ENCODE data around the gene FAM227B. TPM values are rescaled to one million over a fixed set of nuclear protein-coding genes. Genes with fewer than 3 reads are reported as not detected.
"Not testable (repeated sequence)": the region's sequence is repeated elsewhere in the genome, so short reads cannot be mapped to it uniquely, and the experiment has no call there.

FAM227B gene
- total RNA-seq, 1 donor from 2014 or later: 5.8 TPM

GRCh38 chr15:49490966-49491365, 129.7 kb downstream of the FAM227B start:
- no peak for TF ChIP-seq CTCF (IDR thresholded peaks at IDR 0.05; ENCODE audit: insufficient read depth, low read length, poor library complexity, severe bottlenecking)
- no peak for DNase-seq (ENCODE audit: low read depth)
- no peaks in the 10 kb centered on the region for H3K27me3 ChIP-seq (ENCODE audit: control insufficient read depth, insufficient read depth, low read length)
- H3K4me3 ChIP-seq (ENCODE audit: low read depth, low read length): no peak overlapping the region
- no peaks in the 10 kb centered on the region for H3K36me3 ChIP-seq (ENCODE audit: control insufficient read depth, insufficient read depth, low read length)

GRCh38 chr15:49485401-49485800, 135.2 kb downstream of the FAM227B start:
- not testable (repeated sequence) for DNase-seq (ENCODE audit: low read depth); H3K36me3 ChIP-seq (ENCODE audit: control insufficient read depth, insufficient read depth, low read length); H3K27me3 ChIP-seq (ENCODE audit: control insufficient read depth, insufficient read depth, low read length); H3K4me3 ChIP-seq (ENCODE audit: low read depth, low read length)

- not testable (repeated sequence) for H3K36me3 ChIP-seq (ENCODE audit: control insufficient read depth, insufficient read depth, low read length); DNase-seq (ENCODE audit: low read depth); H3K27me3 ChIP-seq (ENCODE audit: control insufficient read depth, insufficient read depth, low read length); H3K4me3 ChIP-seq (ENCODE audit: low read depth, low read length)
These were observed 141.6 kb downstream of the FAM227B start for GRCh38 chr15:49478982-49479381.

DNA sequence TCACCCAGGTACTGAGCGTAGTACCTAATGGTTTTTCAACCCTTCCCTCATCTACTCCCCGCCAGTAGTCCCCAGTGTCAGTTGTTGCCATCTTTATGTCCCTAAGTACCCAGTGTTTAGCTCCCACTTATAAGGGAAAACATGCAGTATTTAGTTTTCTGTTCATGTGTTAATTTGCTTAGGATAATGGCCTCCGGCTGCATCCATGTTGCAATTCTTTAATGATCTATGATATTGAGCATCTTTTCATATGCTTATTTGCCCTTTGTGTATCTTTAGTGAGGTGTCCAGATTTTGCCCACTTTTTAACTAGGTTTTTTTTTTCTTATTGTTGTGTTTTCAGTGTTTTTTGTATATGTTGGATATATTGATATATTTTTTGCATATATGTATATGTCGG, 142.6 kb downstream of the FAM227B start:
- not testable (repeated sequence) for H3K27me3 ChIP-seq (ENCODE audit: control insufficient read depth, insufficient read depth, low read length); DNase-seq (ENCODE audit: low read depth); H3K36me3 ChIP-seq (ENCODE audit: control insufficient read depth, insufficient read depth, low read length); H3K4me3 ChIP-seq (ENCODE audit: low read depth, low read length)

DNA sequence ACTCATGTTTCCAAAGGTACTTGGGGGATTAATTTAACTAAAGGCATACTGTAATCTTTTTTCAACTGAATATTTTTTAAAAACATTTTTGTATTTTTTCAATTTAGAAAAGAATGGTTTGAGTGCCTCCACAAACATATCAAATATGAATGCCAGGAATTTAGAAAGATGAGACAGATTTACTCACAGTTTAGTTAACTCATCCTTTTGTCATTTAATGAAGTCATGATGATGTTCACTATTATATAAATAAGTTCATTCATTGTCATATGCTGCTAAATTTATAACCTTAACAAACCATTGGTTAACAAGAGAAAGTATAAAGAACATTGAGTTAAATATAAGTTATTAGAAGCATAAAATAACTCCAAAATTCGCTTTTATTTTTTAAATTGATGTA, 147.6 kb downstream of the FAM227B start:
- no peaks in the 10 kb centered on the region for H3K27me3 ChIP-seq (ENCODE audit: control insufficient read depth, insufficient read depth, low read length)
- no peaks in the 10 kb centered on the region for H3K36me3 ChIP-seq (ENCODE audit: control insufficient read depth, insufficient read depth, low read length)
- H3K4me3 ChIP-seq (ENCODE audit: low read depth, low read length): no peak overlapping the region
- DNase-seq (ENCODE audit: low read depth): no peak
- no peak for TF ChIP-seq CTCF (IDR thresholded peaks at IDR 0.05; ENCODE audit: insufficient read depth, low read length, poor library complexity, severe bottlenecking)

- no peak overlapping the region for H3K4me3 ChIP-seq (ENCODE audit: low read depth, low read length)
- H3K27me3 ChIP-seq (ENCODE audit: control insufficient read depth, insufficient read depth, low read length): no peaks in the 10 kb centered on the region
- H3K36me3 ChIP-seq (ENCODE audit: control insufficient read depth, insufficient read depth, low read length): no peaks in the 10 kb centered on the region
- DNase-seq (ENCODE audit: low read depth): no peak
- TF ChIP-seq CTCF (IDR thresholded peaks at IDR 0.05; ENCODE audit: insufficient read depth, low read length, poor library complexity, severe bottlenecking): no peak
These were observed 148.3 kb downstream of the FAM227B start for GRCh38 chr15:49472338-49472737.

DNA sequence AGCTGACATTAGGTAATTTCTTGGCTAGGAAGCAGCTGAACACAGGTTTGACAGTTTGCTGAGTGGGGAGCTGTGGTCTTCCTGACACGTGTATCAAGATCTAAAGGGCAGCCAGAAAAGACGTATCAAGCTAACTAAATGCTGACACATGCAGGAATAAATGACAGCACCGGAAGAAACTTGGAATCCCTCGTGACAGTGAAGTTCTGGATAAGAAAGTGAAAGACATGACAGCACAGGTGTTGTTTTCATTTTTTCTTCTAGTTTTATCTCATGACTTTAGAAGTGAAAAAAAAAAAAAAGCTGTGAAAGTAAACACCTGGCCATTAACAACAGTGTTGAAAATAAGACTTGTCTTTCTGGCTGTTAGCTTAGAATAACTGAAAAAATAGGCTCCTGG, 148.9 kb downstream of the FAM227B start:
- DNase-seq (ENCODE audit: low read depth): no peak
- no peaks in the 10 kb centered on the region for H3K36me3 ChIP-seq (ENCODE audit: control insufficient read depth, insufficient read depth, low read length)
- no peak for TF ChIP-seq CTCF (IDR thresholded peaks at IDR 0.05; ENCODE audit: insufficient read depth, low read length, poor library complexity, severe bottlenecking)
- H3K4me3 ChIP-seq (ENCODE audit: low read depth, low read length): no peak overlapping the region
- no peaks in the 10 kb centered on the region for H3K27me3 ChIP-seq (ENCODE audit: control insufficient read depth, insufficient read depth, low read length)
